ENCODE measurements around the gene NLGN3.

NLGN3 gene

GRCh38 chrX:71147496-71148277 lies 3.0 kb downstream of the NLGN3 start:
- no peaks in the 10 kb centered on the region for H3K79me1 ChIP-seq (replicated peaks; ENCODE audit: low read length, poor library complexity, severe bottlenecking)
- peaks cover 13% of the 10 kb centered on the region for H3K4me1 ChIP-seq (ENCODE audit: control insufficient read depth, insufficient read depth, low read depth, low read length)
- H3K27me3 ChIP-seq (ENCODE audit: control insufficient read depth in 1 of 2, insufficient read depth in 1 of 2, low read length in 2 of 2): peaks cover 0 to 32% of the 10 kb centered on the region in 2 experiments
- H3K4ac ChIP-seq (ENCODE audit: low read depth in 1 of 2, low read length in 2 of 2): no peak overlapping the region
- H3K23ac ChIP-seq (ENCODE audit: low read length in 2 of 2): no peak overlapping the region
- H3K4me3 ChIP-seq (ENCODE audit: insufficient read depth in 1 of 2, low read depth in 1 of 2, low read length in 2 of 2): no peak overlapping the region
- H3K4me2 ChIP-seq (ENCODE audit: low read length, poor library complexity, severe bottlenecking): no peak overlapping the region
- H4K8ac ChIP-seq (ENCODE audit: low read length): no peak overlapping the region
- H3K9me3 ChIP-seq (ENCODE audit: control insufficient read depth, low read length): no peaks in the 10 kb centered on the region
- no peak overlapping the region for H3K18ac ChIP-seq (ENCODE audit: low read depth in 1 of 2, low read length in 2 of 2)
- H2BK15ac ChIP-seq (ENCODE audit: low read depth, poor library complexity, severe bottlenecking): no peak overlapping the region
- DNase-seq: no peak
- no peak overlapping the region for H3K9ac ChIP-seq (ENCODE audit: low read length)
- no peak overlapping the region for H2AFZ ChIP-seq (ENCODE audit: low read depth, low read length)
- H2AK5ac ChIP-seq (ENCODE audit: low read length, severe bottlenecking): no peak overlapping the region
- H3K36me3 ChIP-seq (ENCODE audit: control insufficient read depth in 1 of 2, insufficient read depth in 2 of 2, low read depth in 1 of 2, low read length in 2 of 2): peaks cover 0 to 7% of the 10 kb centered on the region in 2 experiments
- H3K27ac ChIP-seq (ENCODE audit: low read length, poor library complexity, severe bottlenecking): no peak overlapping the region
- H4K91ac ChIP-seq (ENCODE audit: low read length): no peak overlapping the region
- no peak overlapping the region for H2BK120ac ChIP-seq (ENCODE audit: low read depth, low read length)
- no peak overlapping the region for H2BK5ac ChIP-seq (ENCODE audit: low read depth, low read length, poor library complexity, severe bottlenecking)
- H3K14ac ChIP-seq (ENCODE audit: low read length in 2 of 2): no peak overlapping the region
- 97% methylated on average over 21 of the region's 28 CpGs for WGBS
- no peak overlapping the region for H2BK12ac ChIP-seq (ENCODE audit: low read length in 2 of 2)

- Histone ChIP-seq H3K4me1 (ENCODE audit: control insufficient read depth, insufficient read depth, low read depth, low read length) (peaks cover 13% of the 10 kb centered on the region), H3K14ac (ENCODE audit: low read length in 2 of 2) (no peak overlapping the region), H3K4me3 (ENCODE audit: insufficient read depth in 1 of 2, low read depth in 1 of 2, low read length in 2 of 2) (no peak overlapping the region), H3K79me1 (replicated peaks; ENCODE audit: low read length, poor library complexity, severe bottlenecking) (no peaks in the 10 kb centered on the region), H3K4ac (ENCODE audit: low read depth in 1 of 2, low read length in 2 of 2) (no peak overlapping the region), H3K23ac (ENCODE audit: low read length in 2 of 2) (no peak overlapping the region), H3K27me3 (ENCODE audit: control insufficient read depth in 1 of 2, insufficient read depth in 1 of 2, low read length in 2 of 2) (peaks cover 0 to 38% of the 10 kb centered on the region in 2 experiments), H2BK120ac (ENCODE audit: low read depth, low read length) (no peak overlapping the region), H3K4me2 (ENCODE audit: low read length, poor library complexity, severe bottlenecking) (no peak overlapping the region), H3K27ac (ENCODE audit: low read length, poor library complexity, severe bottlenecking) (no peak overlapping the region), H3K36me3 (ENCODE audit: control insufficient read depth in 1 of 2, insufficient read depth in 2 of 2, low read depth in 1 of 2, low read length in 2 of 2) (peaks cover 0 to 5% of the 10 kb centered on the region in 2 experiments), H3K9ac (ENCODE audit: low read length) (no peak overlapping the region), H2BK5ac (ENCODE audit: low read depth, low read length, poor library complexity, severe bottlenecking) (no peak overlapping the region), H2BK15ac (ENCODE audit: low read depth, poor library complexity, severe bottlenecking) (no peak overlapping the region), H2BK12ac (ENCODE audit: low read length in 2 of 2) (no peak overlapping the region), H3K9me3 (ENCODE audit: control insufficient read depth, low read length) (no peaks in the 10 kb centered on the region), H3K18ac (ENCODE audit: low read depth in 1 of 2, low read length in 2 of 2) (no peak overlapping the region), H4K8ac (ENCODE audit: low read length) (no peak overlapping the region), H4K91ac (ENCODE audit: low read length) (no peak overlapping the region), H2AFZ (ENCODE audit: low read depth, low read length) (no peak overlapping the region), H2AK5ac (ENCODE audit: low read length, severe bottlenecking) (no peak overlapping the region)
- 96% methylated on average over 7 of the region's 8 CpGs for WGBS
- no peak for DNase-seq
Observed at GRCh38 chrX:71148278-71148663, 3.6 kb downstream of the NLGN3 start.

DNA sequence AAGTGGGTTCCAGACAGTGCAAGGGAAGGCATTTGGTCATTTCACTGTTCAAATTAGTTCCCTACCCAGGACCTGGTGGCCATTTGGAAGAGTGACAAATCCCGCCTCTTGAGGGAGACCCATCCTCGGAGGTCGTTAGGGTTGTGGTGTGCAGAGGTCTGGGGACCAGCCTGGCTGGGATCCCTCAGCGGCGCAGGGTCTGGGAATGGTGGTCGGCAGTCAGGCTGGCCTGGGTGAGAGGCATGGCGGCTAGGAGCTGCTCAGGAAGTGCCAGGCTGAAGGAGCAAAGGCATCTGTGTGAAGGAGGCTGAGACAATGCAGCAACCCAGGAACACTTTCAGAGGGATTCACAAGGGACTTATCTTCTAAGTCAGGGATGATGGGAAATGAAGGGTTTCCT lies 6.7 kb downstream of the NLGN3 start:
- no peak overlapping the region for H4K8ac ChIP-seq (ENCODE audit: low read length)
- no peak overlapping the region for H3K4ac ChIP-seq (ENCODE audit: low read depth in 1 of 2, low read length in 2 of 2)
- H3K9me3 ChIP-seq (ENCODE audit: control insufficient read depth, low read length): no peaks in the 10 kb centered on the region
- H2AFZ ChIP-seq (ENCODE audit: low read depth, low read length): no peak overlapping the region
- peaks cover 0 to 55% of the 10 kb centered on the region in 2 experiments for H3K27me3 ChIP-seq (ENCODE audit: control insufficient read depth in 1 of 2, insufficient read depth in 1 of 2, low read length in 2 of 2)
- no peak overlapping the region for H2AK5ac ChIP-seq (ENCODE audit: low read length, severe bottlenecking)
- H3K4me1 ChIP-seq (ENCODE audit: control insufficient read depth, insufficient read depth, low read depth, low read length): peaks cover 2% of the 10 kb centered on the region
- no peak overlapping the region for H3K27ac ChIP-seq (ENCODE audit: low read length, poor library complexity, severe bottlenecking)
- H3K4me2 ChIP-seq (ENCODE audit: low read length, poor library complexity, severe bottlenecking): no peak overlapping the region
- no peak overlapping the region for H2BK120ac ChIP-seq (ENCODE audit: low read depth, low read length)
- no peak overlapping the region for H2BK12ac ChIP-seq (ENCODE audit: low read length in 2 of 2)
- H3K18ac ChIP-seq (ENCODE audit: low read depth in 1 of 2, low read length in 2 of 2): no peak overlapping the region
- H3K4me3 ChIP-seq (ENCODE audit: insufficient read depth in 1 of 2, low read depth in 1 of 2, low read length in 2 of 2): no peak overlapping the region
- no peak overlapping the region for H3K23ac ChIP-seq (ENCODE audit: low read length in 2 of 2)
- H4K91ac ChIP-seq (ENCODE audit: low read length): no peak overlapping the region
- WGBS: 78% methylated on average over 7 of the region's 7 CpGs
- no peak overlapping the region for H3K9ac ChIP-seq (ENCODE audit: low read length)
- H2BK5ac ChIP-seq (ENCODE audit: low read depth, low read length, poor library complexity, severe bottlenecking): no peak overlapping the region
- no peaks in the 10 kb centered on the region for H3K79me1 ChIP-seq (replicated peaks; ENCODE audit: low read length, poor library complexity, severe bottlenecking)
- no peaks in the 10 kb centered on the region for H3K36me3 ChIP-seq (ENCODE audit: control insufficient read depth in 1 of 2, insufficient read depth in 2 of 2, low read depth in 1 of 2, low read length in 2 of 2)
- no peak overlapping the region for H2BK15ac ChIP-seq (ENCODE audit: low read depth, poor library complexity, severe bottlenecking)
- H3K14ac ChIP-seq (ENCODE audit: low read length in 2 of 2): no peak overlapping the region
- no peak for DNase-seq

DNA sequence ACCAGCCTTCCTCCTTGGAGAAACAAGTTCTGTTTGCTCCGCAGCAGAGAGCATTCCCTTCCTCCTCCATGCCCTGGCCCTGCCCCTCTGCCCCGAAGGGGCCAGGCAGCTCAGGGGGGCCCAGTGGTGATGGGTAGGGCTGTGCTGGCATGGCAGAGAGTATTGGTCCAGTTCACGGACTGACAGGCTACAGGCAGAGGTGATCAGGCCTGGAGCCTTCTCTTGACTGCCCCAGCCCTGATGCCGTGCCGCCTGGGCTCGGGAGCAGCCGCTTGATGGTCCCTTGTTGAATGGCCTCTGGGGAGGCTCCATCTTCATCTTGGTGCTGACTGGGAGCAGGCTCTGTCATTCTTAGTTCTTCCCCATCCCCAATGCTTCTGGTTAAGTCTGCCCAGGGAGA lies 9.6 kb downstream of the NLGN3 start:
- Histone ChIP-seq H3K18ac (ENCODE audit: low read depth in 1 of 2, low read length in 2 of 2) (no peak overlapping the region), H3K9me3 (ENCODE audit: control insufficient read depth, low read length) (no peaks in the 10 kb centered on the region), H2BK5ac (ENCODE audit: low read depth, low read length, poor library complexity, severe bottlenecking) (no peak overlapping the region), H2AFZ (ENCODE audit: low read depth, low read length) (no peak overlapping the region), H3K27ac (ENCODE audit: low read length, poor library complexity, severe bottlenecking) (no peak overlapping the region), H2AK5ac (ENCODE audit: low read length, severe bottlenecking) (no peak overlapping the region), H3K4me2 (ENCODE audit: low read length, poor library complexity, severe bottlenecking) (no peak overlapping the region), H2BK12ac (ENCODE audit: low read length in 2 of 2) (no peak overlapping the region), H3K9ac (ENCODE audit: low read length) (no peak overlapping the region), H3K14ac (ENCODE audit: low read length in 2 of 2) (no peak overlapping the region), H3K4ac (ENCODE audit: low read depth in 1 of 2, low read length in 2 of 2) (no peak overlapping the region), H3K4me1 (ENCODE audit: control insufficient read depth, insufficient read depth, low read depth, low read length) (no peaks in the 10 kb centered on the region), H4K8ac (ENCODE audit: low read length) (no peak overlapping the region), H3K23ac (ENCODE audit: low read length in 2 of 2) (no peak overlapping the region), H4K91ac (ENCODE audit: low read length) (no peak overlapping the region), H3K4me3 (ENCODE audit: insufficient read depth in 1 of 2, low read depth in 1 of 2, low read length in 2 of 2) (no peak overlapping the region), H2BK15ac (ENCODE audit: low read depth, poor library complexity, severe bottlenecking) (no peak overlapping the region), H3K36me3 (ENCODE audit: control insufficient read depth in 1 of 2, insufficient read depth in 2 of 2, low read depth in 1 of 2, low read length in 2 of 2) (no peaks in the 10 kb centered on the region), H2BK120ac (ENCODE audit: low read depth, low read length) (no peak overlapping the region), H3K27me3 (ENCODE audit: control insufficient read depth in 1 of 2, insufficient read depth in 1 of 2, low read length in 2 of 2) (peaks cover 0 to 40% of the 10 kb centered on the region in 2 experiments), H3K79me1 (replicated peaks; ENCODE audit: low read length, poor library complexity, severe bottlenecking) (no peaks in the 10 kb centered on the region)
- no peak for DNase-seq
- no CpG with 5 or more reads among the region's 7 CpGs for WGBS
